SK-N-MC (cell line): ENCODE results near the gene NUDT15.
"Not testable (repeated sequence)": the region's sequence is repeated elsewhere in the genome, so short reads cannot be mapped to it uniquely, and the experiment has no call there.

Source experiments
- DNase-seq: peaks from one replicate; pipeline ENCODE4 v3.0.0-alpha.2; 2011; ENCODE audit warnings: low read depth, low spot score
- H3K27ac ChIP-seq: fragments of 200-600 bp; sonication (generic); 2 replicates; pipeline ENCODE4 v1.5.1; 2016; ENCODE audit warnings: mixed run types
- H3K36me3 ChIP-seq: fragments of 200-600 bp; sonication (generic); 2 replicates; pipeline ENCODE4 v1.6.1; 2017; ENCODE audit warnings: antibody characterized with exemption, low read length, mixed read lengths; ENCODE audit not compliant: insufficient read depth
- H3K4me3 ChIP-seq: fragments of 200-600 bp; sonication (generic); 2 replicates; pipeline ENCODE4 v1.5.1; 2016
- H3K9ac ChIP-seq: fragments of 200-600 bp; sonication (generic); 2 replicates; pipeline ENCODE4 v1.8.0; 2017; ENCODE audit warnings: mixed run types, mixed read lengths; ENCODE audit not compliant: insufficient read length
- H3K9me3 ChIP-seq: fragments of 200-600 bp; sonication (generic); 2 replicates; pipeline ENCODE4 v1.6.1; 2017; ENCODE audit warnings: low read depth, mild to moderate bottlenecking, antibody characterized with exemption, low read length, moderate library complexity, mixed read lengths
- EZH2 ChIP-seq: fragments of 200-600 bp; sonication (generic); IDR thresholded peaks from one replicate; pipeline ENCODE4 v1.6.1; 2017; ENCODE audit warnings: antibody characterized with exemption
- FOXP2 ChIP-seq: optimal IDR thresholded peaks from 2 replicates; pipeline ENCODE3; 2011; ENCODE audit warnings: mild to moderate bottlenecking, moderate library complexity; ENCODE audit not compliant: insufficient read depth; ENCODE audit errors: extremely low read length, control extremely low read depth
- POLR2AphosphoS5 ChIP-seq: IDR thresholded peaks from 2 replicates; pipeline ENCODE4 v1.6.1; 2012; ENCODE audit warnings: mild to moderate bottlenecking, low read depth, low read length, borderline replicate concordance

Gene NUDT15

GRCh38 chr13:48054601-48055000, 17.1 kb downstream of the NUDT15 start:
- TF ChIP-seq EZH2 (no peak), POLR2AphosphoS5 (no peak), FOXP2 (no peak)
- Histone ChIP-seq H3K27ac (no peak overlapping the region), H3K4me3 (no peak overlapping the region), H3K9me3 (no peaks in the 10 kb centered on the region), H3K36me3 (peaks cover 31% of the 10 kb centered on the region), H3K9ac (no peak overlapping the region)
- DNase-seq = no peak

GRCh38 chr13:48055712-48056111, 18.2 kb downstream of the NUDT15 start:
- Histone ChIP-seq H3K4me3 (no peak overlapping the region), H3K27ac (no peak overlapping the region), H3K9me3 (no peaks in the 10 kb centered on the region), H3K9ac (no peak overlapping the region), H3K36me3 (peaks cover 28% of the 10 kb centered on the region)
- TF ChIP-seq EZH2 (no peak), FOXP2 (no peak), POLR2AphosphoS5 (no peak)
- DNase-seq = no peak

- not testable (repeated sequence) for H3K4me3 ChIP-seq, H3K9me3 ChIP-seq, DNase-seq, H3K27ac ChIP-seq, H3K36me3 ChIP-seq, H3K9ac ChIP-seq
Measured at GRCh38 chr13:48058536-48058935, 21.0 kb downstream of the NUDT15 start.

DNA sequence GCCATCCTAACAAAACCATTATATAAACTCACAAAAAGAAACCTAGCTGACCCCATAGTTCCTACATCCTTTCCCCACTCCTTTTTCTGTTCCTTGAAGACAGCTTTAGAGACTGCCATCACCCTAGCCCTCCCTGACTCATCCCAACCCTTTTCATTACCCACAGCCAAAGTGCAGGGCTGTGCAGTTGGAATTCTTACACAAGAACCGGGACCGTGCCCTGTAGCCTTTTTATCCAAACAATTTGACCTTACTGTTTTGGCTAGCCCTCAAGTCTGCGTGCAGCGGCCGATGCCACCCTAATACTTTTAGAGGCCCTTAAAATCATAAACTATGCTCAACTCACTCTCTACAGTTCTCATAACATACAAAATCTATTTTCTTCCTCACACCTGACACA, 22.4 kb downstream of the NUDT15 start:
- H3K36me3 ChIP-seq, H3K27ac ChIP-seq, H3K9me3 ChIP-seq, H3K9ac ChIP-seq, DNase-seq, H3K4me3 ChIP-seq: not testable (repeated sequence)

DNA sequence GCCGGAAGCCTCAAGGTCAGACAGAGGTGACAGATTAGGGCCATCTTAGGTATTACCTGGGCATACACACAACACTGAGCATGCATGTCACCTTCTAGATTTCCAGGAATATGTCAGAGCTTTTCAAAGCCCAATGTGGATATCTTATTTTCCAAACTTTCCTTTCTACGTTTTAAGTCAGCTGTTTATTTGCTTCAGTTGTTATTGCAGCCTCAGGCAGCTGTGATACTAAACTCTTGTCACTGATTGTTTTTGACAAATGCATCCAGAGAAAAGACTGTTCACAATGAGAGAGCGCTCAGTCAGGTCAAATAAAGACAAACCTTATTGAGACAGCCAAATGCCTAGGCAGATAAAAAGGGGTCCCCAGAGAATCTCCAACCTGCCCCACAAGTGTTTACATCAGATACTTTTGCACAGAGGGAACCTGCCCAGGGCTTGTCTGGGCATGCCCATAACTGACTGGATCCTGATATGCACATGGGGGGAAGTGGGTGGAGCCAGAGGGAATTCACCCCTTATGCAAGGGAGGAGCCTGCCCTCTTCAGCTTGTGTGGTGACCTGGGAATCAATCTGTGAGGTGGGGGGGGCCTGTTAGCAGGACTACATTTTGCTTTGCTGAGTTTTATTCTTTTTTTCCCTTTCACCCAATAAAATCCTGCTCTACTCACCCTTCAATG, 28.9 kb downstream of the NUDT15 start:
- TF ChIP-seq EZH2 (no peak), POLR2AphosphoS5 (no peak), FOXP2 (no peak)
- peaks cover 56% of the 10 kb centered on the region for H3K36me3 ChIP-seq
- no peak for DNase-seq
- H3K4me3 ChIP-seq = no peak overlapping the region
- no peak overlapping the region for H3K27ac ChIP-seq
- no peak overlapping the region for H3K9ac ChIP-seq
- H3K9me3 ChIP-seq = peaks cover 14% of the 10 kb centered on the region

DNA sequence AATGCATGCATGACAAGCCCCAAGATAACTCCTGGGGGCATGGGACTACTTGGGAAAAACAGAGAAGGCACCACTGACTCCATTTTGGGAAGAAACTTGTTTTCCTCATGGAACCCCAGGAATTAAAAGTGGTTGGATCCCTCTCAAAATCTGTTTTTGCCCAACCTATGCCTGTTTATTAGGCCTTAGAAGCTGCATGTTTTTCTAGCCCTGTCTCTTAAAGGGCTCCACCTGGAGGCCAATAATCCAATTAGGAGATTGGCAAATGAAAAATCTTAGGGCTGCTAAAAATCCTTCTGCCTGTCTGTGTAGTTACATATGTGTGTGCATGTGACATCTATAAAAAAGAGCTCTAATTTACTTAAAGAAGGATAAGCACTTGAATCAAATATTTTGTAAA, 30.5 kb downstream of the NUDT15 start:
- no peak for DNase-seq
- Histone ChIP-seq H3K9ac (no peak overlapping the region), H3K9me3 (peaks cover 18% of the 10 kb centered on the region), H3K4me3 (no peak overlapping the region), H3K27ac (no peak overlapping the region), H3K36me3 (peaks cover 72% of the 10 kb centered on the region)
- TF ChIP-seq POLR2AphosphoS5 (no peak), FOXP2 (no peak), EZH2 (no peak)

GRCh38 chr13:48068952-48069351, 31.4 kb downstream of the NUDT15 start:
- TF ChIP-seq EZH2 = no peak
- TF ChIP-seq FOXP2 = no peak
- no peak for TF ChIP-seq POLR2AphosphoS5
- peaks cover 18% of the 10 kb centered on the region for H3K9me3 ChIP-seq

DNA sequence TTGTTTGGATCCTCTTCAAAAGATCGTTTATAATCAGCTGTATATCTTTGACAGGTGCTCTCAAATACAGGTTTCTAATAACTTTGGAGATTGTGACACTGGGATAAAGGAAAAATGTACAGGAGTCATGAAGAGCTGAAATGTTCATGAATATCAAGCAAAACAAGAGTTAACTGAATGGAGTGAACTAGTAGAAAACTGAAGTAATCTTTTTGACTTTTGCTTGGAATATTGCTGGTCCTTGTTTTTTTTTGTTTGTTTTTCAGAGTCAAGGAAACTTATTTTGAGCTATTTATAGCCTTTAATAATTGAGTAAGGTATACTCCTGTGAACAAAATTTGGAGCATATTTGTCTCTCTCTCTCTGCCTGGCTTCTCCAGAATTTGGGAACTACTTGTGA, 32.0 kb downstream of the NUDT15 start:
- Histone ChIP-seq H3K36me3 (peaks cover 87% of the 10 kb centered on the region), H3K27ac (no peak overlapping the region), H3K4me3 (no peak overlapping the region), H3K9ac (no peak overlapping the region), H3K9me3 (peaks cover 18% of the 10 kb centered on the region)
- TF ChIP-seq EZH2 (no peak), FOXP2 (no peak), POLR2AphosphoS5 (no peak)
- no peak for DNase-seq

More at GRCh38 chr13:48068952-48069351, 31.4 kb downstream of the NUDT15 start:
- Histone ChIP-seq H3K27ac (no peak overlapping the region), H3K36me3 (peaks cover 81% of the 10 kb centered on the region), H3K4me3 (no peak overlapping the region), H3K9ac (no peak overlapping the region)
- no peak for DNase-seq

DNA sequence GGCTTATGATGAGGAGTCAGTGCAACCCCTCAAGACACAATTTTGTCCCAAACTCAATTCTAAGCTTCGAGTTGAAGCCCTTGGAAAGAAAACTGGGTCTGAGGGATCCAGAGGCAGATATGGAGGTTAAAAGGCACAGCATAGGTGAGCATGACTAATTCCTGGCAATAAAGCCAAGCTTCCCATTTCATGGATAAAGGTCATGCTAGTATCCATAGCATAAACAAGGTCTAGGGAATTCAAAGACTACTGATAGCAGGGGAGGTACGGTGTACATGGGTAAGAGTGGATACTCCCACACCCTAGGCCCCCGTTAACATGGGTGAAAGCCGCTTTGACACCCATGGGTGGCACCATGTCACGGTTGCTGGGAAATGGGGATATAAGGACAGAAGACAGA, 33.4 kb downstream of the NUDT15 start:
- H3K9me3 ChIP-seq = peaks cover 18% of the 10 kb centered on the region
- H3K4me3 ChIP-seq = no peak overlapping the region
- no peak for DNase-seq
- H3K9ac ChIP-seq = no peak overlapping the region
- TF ChIP-seq EZH2 (no peak), FOXP2 (no peak), POLR2AphosphoS5 (no peak)
- H3K36me3 ChIP-seq = peaks cover 100% of the 10 kb centered on the region
- no peak overlapping the region for H3K27ac ChIP-seq

DNA sequence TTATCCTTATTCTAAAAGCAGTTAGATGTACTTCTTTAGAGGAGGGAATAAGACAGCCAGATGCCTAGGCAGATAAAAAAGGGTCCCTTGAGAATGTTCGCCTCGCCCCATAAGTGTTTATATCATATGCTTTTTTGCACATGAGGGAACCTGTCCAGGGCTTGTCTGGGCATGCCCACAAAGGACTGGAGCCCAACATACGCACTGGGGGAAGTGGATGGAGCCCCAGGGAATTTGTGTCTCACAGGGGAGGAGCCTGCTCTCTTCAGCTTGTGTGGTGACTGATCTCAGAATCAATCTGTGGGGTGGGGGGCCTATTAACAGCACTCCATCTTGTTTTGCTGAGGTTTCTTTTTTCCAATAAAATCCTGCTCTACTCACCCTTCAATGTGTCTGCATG, 34.8 kb downstream of the NUDT15 start:
- DNase-seq = no peak
- Histone ChIP-seq H3K9me3 (peaks cover 18% of the 10 kb centered on the region), H3K36me3 (peaks cover 100% of the 10 kb centered on the region), H3K9ac (no peak overlapping the region), H3K4me3 (no peak overlapping the region), H3K27ac (no peak overlapping the region)
- TF ChIP-seq FOXP2 (no peak), EZH2 (no peak), POLR2AphosphoS5 (no peak)
